Type B pancreatic cell (in vitro differentiated cells): ENCODE measurements around the gene BTAF1. TPM values are rescaled to one million over a fixed set of nuclear protein-coding genes. Genes with fewer than 3 reads are reported as not detected.

ENCODE experiments used
- DNase-seq: peaks from one replicate; pipeline ENCODE4 v3.0.0; 2021; ENCODE audit warnings: mixed read lengths; ENCODE audit not compliant: unreplicated experiment; ENCODE audit errors: extremely low spot score
- H3K27ac Mint-ChIP-seq: 2 replicates; pipeline ENCODE4 v1.8.0; 2021; ENCODE audit warnings: mild to moderate bottlenecking, mixed read lengths
- H3K27me3 Mint-ChIP-seq: 2 replicates; pipeline ENCODE4 v1.8.0; 2021; ENCODE audit warnings: mixed read lengths
- H3K36me3 Mint-ChIP-seq: 2 replicates; pipeline ENCODE4 v1.8.0; 2021; ENCODE audit warnings: mixed read lengths
- H3K4me1 Mint-ChIP-seq: one replicate; pipeline ENCODE4 v1.8.0; 2021; ENCODE audit warnings: mixed read lengths; ENCODE audit not compliant: unreplicated experiment
- H3K4me3 Mint-ChIP-seq: 2 replicates; pipeline ENCODE4 v1.8.0; 2021; ENCODE audit warnings: mild to moderate bottlenecking, mixed read lengths
- H3K9me3 Mint-ChIP-seq: 2 replicates; pipeline ENCODE4 v1.8.0; 2021; ENCODE audit warnings: mixed read lengths
- CTCF ChIP-seq: fragments of 200-600 bp; sonication (generic); conservative IDR thresholded peaks from 2 replicates; pipeline ENCODE4 v1.5.0; 2021; ENCODE audit warnings: antibody characterized with exemption, mild to moderate bottlenecking
- total RNA-seq: library from RNA; stranded (reverse); gene quantifications from 2 replicates; pipeline ENCODE4 v1.2.1, GENCODE V29; 2021; ENCODE audit warnings: low replicate concordance

The BTAF1 gene
- total RNA-seq, 1 donor from 2014 or later = 34.7 TPM

- H3K4me3 Mint-ChIP-seq = peak overlapping the region; percentile 39
- TF ChIP-seq CTCF = no peak
- H3K27ac Mint-ChIP-seq = peak overlapping the region; percentile 32
- H3K36me3 Mint-ChIP-seq = peaks cover 9% of the 10 kb centered on the region
- H3K27me3 Mint-ChIP-seq = no peaks in the 10 kb centered on the region
- no peak for DNase-seq
- H3K4me1 Mint-ChIP-seq = no peaks in the 10 kb centered on the region
- H3K9me3 Mint-ChIP-seq = no peaks in the 10 kb centered on the region
These were observed 21.5 kb upstream of the BTAF1 start for GRCh38 chr10:91901784-91902677.

- no peaks in the 10 kb centered on the region for H3K27me3 Mint-ChIP-seq
- peak overlapping the region; percentile 87 for H3K4me3 Mint-ChIP-seq
- no peak for TF ChIP-seq CTCF
- peak overlapping the region; percentile 57 for H3K27ac Mint-ChIP-seq
- peaks cover 6% of the 10 kb centered on the region for H3K4me1 Mint-ChIP-seq
- no peak for DNase-seq
- peaks cover 9% of the 10 kb centered on the region for H3K36me3 Mint-ChIP-seq
- H3K9me3 Mint-ChIP-seq = no peaks in the 10 kb centered on the region
These were observed 16.5 kb upstream of the BTAF1 start for GRCh38 chr10:91907033-91907594.

- Mint-ChIP-seq H3K27ac (peak overlapping the region; percentile 57), H3K36me3 (peaks cover 9% of the 10 kb centered on the region), H3K9me3 (no peaks in the 10 kb centered on the region), H3K27me3 (peaks cover 2% of the 10 kb centered on the region), H3K4me1 (peaks cover 6% of the 10 kb centered on the region), H3K4me3 (peak overlapping the region; percentile 87)
- no peak for TF ChIP-seq CTCF
- no peak for DNase-seq
These were observed 15.6 kb upstream of the BTAF1 start for GRCh38 chr10:91907914-91908336.

- peak; percentile 58 for TF ChIP-seq CTCF
- Mint-ChIP-seq H3K27ac (peak overlapping the region; percentile 84), H3K4me1 (peaks cover 6% of the 10 kb centered on the region)
These were observed 15.0 kb upstream of the BTAF1 start for GRCh38 chr10:91908337-91909116.

GRCh38 chr10:91909117-91909677 is 14.4 kb upstream of the BTAF1 start, which contains the start of gene FGFBP3:
TSS of gene FGFBP3 (minus strand) at chr10:91909486. CDS start at chr10:91908969, 517 bp downstream.
- Mint-ChIP-seq H3K27me3 (peaks cover 11% of the 10 kb centered on the region), H3K9me3 (no peaks in the 10 kb centered on the region), H3K27ac (peak within 1 kb of the TSS; percentile 84), H3K4me1 (peaks cover 6% of the 10 kb centered on the region), H3K4me3 (peak within 1 kb of the TSS; percentile 93), H3K36me3 (peaks cover 9% of the 10 kb centered on the region)
- TF ChIP-seq CTCF = no peak
- no peak for DNase-seq

More at GRCh38 chr10:91908337-91909116, 15.0 kb upstream of the BTAF1 start:
- Mint-ChIP-seq H3K4me3 (peak overlapping the region; percentile 93), H3K27me3 (peaks cover 8% of the 10 kb centered on the region), H3K36me3 (peaks cover 9% of the 10 kb centered on the region), H3K9me3 (no peaks in the 10 kb centered on the region)
- peak; percentile 79 for DNase-seq
